ENCODE data around the gene SPC24.

Gene SPC24

GRCh38 chr19:11155373-11156120 lies at the start of gene SPC24:
TSS of gene SPC24 (minus strand) at chr19:11155782. CDS start at chr19:11155776, 6 bp downstream.
- no peak for TF ChIP-seq CTCF (IDR thresholded peaks at IDR 0.05; ENCODE audit: borderline replicate concordance, insufficient read depth, low read depth, low read length)
- peak within 1 kb of the TSS; percentile 80 for H3K4me3 ChIP-seq (ENCODE audit: low read depth, low read length)

- no peak overlapping the region for H3K4me3 ChIP-seq (ENCODE audit: low read depth, low read length)
- no peak for TF ChIP-seq CTCF (IDR thresholded peaks at IDR 0.05; ENCODE audit: borderline replicate concordance, insufficient read depth, low read depth, low read length)
Measured at GRCh38 chr19:11204943-11205349, 49.4 kb upstream of the SPC24 start.

GRCh38 chr19:11204076-11204602 lies 48.6 kb upstream of the SPC24 start:
- H3K4me3 ChIP-seq (ENCODE audit: low read depth, low read length): no peak overlapping the region
- TF ChIP-seq CTCF (IDR thresholded peaks at IDR 0.05; ENCODE audit: borderline replicate concordance, insufficient read depth, low read depth, low read length): no peak

GRCh38 chr19:11203194-11204075 lies 47.9 kb upstream of the SPC24 start:
- no peak overlapping the region for H3K4me3 ChIP-seq (ENCODE audit: low read depth, low read length)
- TF ChIP-seq CTCF (IDR thresholded peaks at IDR 0.05; ENCODE audit: borderline replicate concordance, insufficient read depth, low read depth, low read length): peak; percentile 80

- TF ChIP-seq CTCF (IDR thresholded peaks at IDR 0.05; ENCODE audit: borderline replicate concordance, insufficient read depth, low read depth, low read length): no peak
- no peak overlapping the region for H3K4me3 ChIP-seq (ENCODE audit: low read depth, low read length)
Measured at GRCh38 chr19:11202488-11203193, 47.1 kb upstream of the SPC24 start.

- no peak overlapping the region for H3K4me3 ChIP-seq (ENCODE audit: low read depth, low read length)
Measured at GRCh38 chr19:11201791-11202190, 46.2 kb upstream of the SPC24 start.

More at GRCh38 chr19:11201791-11202190, 46.2 kb upstream of the SPC24 start:
- TF ChIP-seq CTCF (IDR thresholded peaks at IDR 0.05; ENCODE audit: borderline replicate concordance, insufficient read depth, low read depth, low read length): no peak

Data from GM12875 (cell line).